ENCODE data around the gene DCT. TPM values are rescaled to one million over a fixed set of nuclear protein-coding genes. Genes with fewer than 3 reads are reported as not detected.
"Not testable (repeated sequence)": the region's sequence is repeated elsewhere in the genome, so short reads cannot be mapped to it uniquely, and the experiment has no call there.

The DCT gene
- total RNA-seq (under 1 TPM in 5 of 7 donors, not detected in 2; 0.17 to 0.77 (median 0.32) TPM), polyA plus RNA-seq (under 1 TPM; 0.02 to 0.09 (median 0.06) TPM)
- long read RNA-seq, donor 1, result 0 reads
- long read RNA-seq, donor 2, result 0 reads

- intact Hi-C loops (cut with DNase I; ENCODE audit: low total_unique reads), result no loop called here
- no peaks in the 10 kb centered on the region for H3K27me3 ChIP-seq (replicated peaks in 1 of 7)
- no peaks in the 10 kb centered on the region for H3K36me3 ChIP-seq
- no peak within 1 kb of the TSS for H3K4me3 ChIP-seq
- no peaks in the 10 kb centered on the region for H3K9me3 ChIP-seq
- TF ChIP-seq CTCF (IDR thresholded peaks at IDR 0.05 in 8 of 11, conservative IDR thresholded peaks at IDR 0.05 in 3 of 11) (no peak), POLR2A (IDR thresholded peaks at IDR 0.05) (no peak), POLR2AphosphoS5 (IDR thresholded peaks at IDR 0.05) (no peak)
- no peak for DNase-seq
- no peaks in the 10 kb centered on the region for H3K4me1 ChIP-seq
- H3K27ac ChIP-seq, result peak within 1 kb of the TSS in 3 of 8 donors; percentile 63 to 71 (median 70)
- WGBS, 5 donors, result 48 to 73% (median 55%) methylated on average over 3 of the region's 3 CpGs
Measured at GRCh38 chr13:94479616-94480015, at the start of gene DCT. Gene DCT (minus strand): TSS chr13:94479682. CDS start chr13:94479255, 427 bp downstream.

- DNase-seq; H3K4me1 ChIP-seq; H3K27ac ChIP-seq; H3K4me3 ChIP-seq; H3K27me3 ChIP-seq (replicated peaks in 1 of 7); H3K9me3 ChIP-seq; intact Hi-C loops (cut with DNase I; ENCODE audit: low total_unique reads); H3K36me3 ChIP-seq: not testable (repeated sequence)
- 60 to 86% (median 62%) methylated on average over 6 to 7 of the region's 7 CpGs for WGBS, 5 donors
Measured at GRCh38 chr13:94526956-94527355, 47.5 kb upstream of the DCT start.

GRCh38 chr13:94525781-94526180, 46.3 kb upstream of the DCT start:
- no peak overlapping the region for H3K4me3 ChIP-seq
- no peaks in the 10 kb centered on the region for H3K27me3 ChIP-seq (replicated peaks in 1 of 7)
- intact Hi-C loops (cut with DNase I; ENCODE audit: low total_unique reads), result no loop called here
- no peak for TF ChIP-seq CTCF (IDR thresholded peaks at IDR 0.05 in 8 of 11, conservative IDR thresholded peaks at IDR 0.05 in 3 of 11)
- no peak for TF ChIP-seq POLR2A (IDR thresholded peaks at IDR 0.05)
- TF ChIP-seq POLR2AphosphoS5 (IDR thresholded peaks at IDR 0.05), result no peak
- H3K9me3 ChIP-seq, result no peaks in the 10 kb centered on the region
- 81 to 96% (median 91%) methylated on average over 2 of the region's 2 CpGs for WGBS, 5 donors
- H3K4me1 ChIP-seq, result no peaks in the 10 kb centered on the region
- H3K36me3 ChIP-seq, result no peaks in the 10 kb centered on the region
- H3K27ac ChIP-seq, result no peak overlapping the region
- no peak for DNase-seq

GRCh38 chr13:94524407-94524806, 44.9 kb upstream of the DCT start:
- WGBS, 5 donors, result 79 to 93% (median 85%) methylated on average over 6 to 7 of the region's 7 CpGs
- no peak overlapping the region for H3K4me3 ChIP-seq
- TF ChIP-seq POLR2AphosphoS5 (IDR thresholded peaks at IDR 0.05) (no peak), CTCF (IDR thresholded peaks at IDR 0.05 in 8 of 11, conservative IDR thresholded peaks at IDR 0.05 in 3 of 11) (no peak), POLR2A (IDR thresholded peaks at IDR 0.05) (no peak)
- intact Hi-C loops (cut with DNase I; ENCODE audit: low total_unique reads), result no loop called here
- H3K9me3 ChIP-seq, result no peaks in the 10 kb centered on the region
- H3K27ac ChIP-seq, result no peak overlapping the region
- DNase-seq, result no peak
- no peaks in the 10 kb centered on the region for H3K27me3 ChIP-seq (replicated peaks in 1 of 7)
- H3K4me1 ChIP-seq, result no peaks in the 10 kb centered on the region
- no peaks in the 10 kb centered on the region for H3K36me3 ChIP-seq

GRCh38 chr13:94520001-94520400, 40.5 kb upstream of the DCT start:
- no peak for DNase-seq
- intact Hi-C loops (cut with DNase I; ENCODE audit: low total_unique reads), result no loop called here
- Histone ChIP-seq H3K36me3 (no peaks in the 10 kb centered on the region), H3K27me3 (replicated peaks in 1 of 7) (no peaks in the 10 kb centered on the region), H3K9me3 (peaks cover 0 to 6% (median 0%) of the 10 kb centered on the region in 8 donors), H3K27ac (no peak overlapping the region), H3K4me1 (no peaks in the 10 kb centered on the region), H3K4me3 (no peak overlapping the region)
- TF ChIP-seq POLR2AphosphoS5 (IDR thresholded peaks at IDR 0.05), result no peak
- TF ChIP-seq POLR2A (IDR thresholded peaks at IDR 0.05), result no peak
- no peak for TF ChIP-seq CTCF (IDR thresholded peaks at IDR 0.05 in 8 of 11, conservative IDR thresholded peaks at IDR 0.05 in 3 of 11)
